Retinal pigment epithelial cell (primary cell): ENCODE results near the gene SH2D5.

Experiments used
- DNase-seq: peaks from one replicate; pipeline ENCODE4 v3.0.0-alpha.2; 2010; ENCODE audit warnings: low read depth
- H3K4me3 ChIP-seq: 2 replicates; pipeline ENCODE4 v1.5.1; 2011; ENCODE audit warnings: mild to moderate bottlenecking, low read length, control low read depth, moderate library complexity
- TF ChIP-seq, protein P1 (sequence below): conservative IDR thresholded peaks from 2 replicates; pipeline ENCODE4 v1.5.1; 2011; ENCODE audit warnings: low read depth, low read length, control low read depth, inconsistent platforms

Gene SH2D5

DNA sequence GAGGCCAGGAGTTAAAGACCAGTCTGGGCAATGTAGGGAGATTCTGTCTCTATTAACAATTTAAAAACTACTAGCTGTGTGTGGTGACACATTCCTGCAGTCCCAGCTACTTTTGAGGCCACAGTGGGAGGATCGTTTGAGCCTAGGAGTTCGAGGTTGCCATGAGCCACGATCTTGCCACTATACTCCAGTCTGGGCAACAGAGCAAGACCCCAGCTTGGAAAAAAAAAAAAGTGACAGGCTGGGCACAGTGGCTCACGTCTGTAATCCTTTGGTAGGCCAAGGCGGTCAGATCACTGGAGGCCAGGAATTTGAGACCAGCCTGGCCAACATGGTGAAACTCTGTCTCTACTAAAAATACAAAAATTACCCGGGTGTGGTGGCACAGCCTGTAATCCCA, 27.8 kb upstream of the SH2D5 start:
- DNase-seq: no peak
- TF ChIP-seq, protein P1, sequence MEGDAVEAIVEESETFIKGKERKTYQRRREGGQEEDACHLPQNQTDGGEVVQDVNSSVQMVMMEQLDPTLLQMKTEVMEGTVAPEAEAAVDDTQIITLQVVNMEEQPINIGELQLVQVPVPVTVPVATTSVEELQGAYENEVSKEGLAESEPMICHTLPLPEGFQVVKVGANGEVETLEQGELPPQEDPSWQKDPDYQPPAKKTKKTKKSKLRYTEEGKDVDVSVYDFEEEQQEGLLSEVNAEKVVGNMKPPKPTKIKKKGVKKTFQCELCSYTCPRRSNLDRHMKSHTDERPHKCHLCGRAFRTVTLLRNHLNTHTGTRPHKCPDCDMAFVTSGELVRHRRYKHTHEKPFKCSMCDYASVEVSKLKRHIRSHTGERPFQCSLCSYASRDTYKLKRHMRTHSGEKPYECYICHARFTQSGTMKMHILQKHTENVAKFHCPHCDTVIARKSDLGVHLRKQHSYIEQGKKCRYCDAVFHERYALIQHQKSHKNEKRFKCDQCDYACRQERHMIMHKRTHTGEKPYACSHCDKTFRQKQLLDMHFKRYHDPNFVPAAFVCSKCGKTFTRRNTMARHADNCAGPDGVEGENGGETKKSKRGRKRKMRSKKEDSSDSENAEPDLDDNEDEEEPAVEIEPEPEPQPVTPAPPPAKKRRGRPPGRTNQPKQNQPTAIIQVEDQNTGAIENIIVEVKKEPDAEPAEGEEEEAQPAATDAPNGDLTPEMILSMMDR: no peak
- H3K4me3 ChIP-seq: no peak overlapping the region

GRCh38 chr1:20753589-20753988, 21.1 kb upstream of the SH2D5 start:
- DNase-seq: no peak
- H3K4me3 ChIP-seq: no peak overlapping the region
- TF ChIP-seq, protein P1: no peak

- no peak overlapping the region for H3K4me3 ChIP-seq
- TF ChIP-seq, protein P1: no peak
- DNase-seq: no peak
Observed at GRCh38 chr1:20751462-20751990, 19.0 kb upstream of the SH2D5 start.

- no peak for DNase-seq
- no peak overlapping the region for H3K4me3 ChIP-seq
- TF ChIP-seq, protein P1: no peak
Observed at GRCh38 chr1:20742671-20743070, 10.2 kb upstream of the SH2D5 start.

DNA sequence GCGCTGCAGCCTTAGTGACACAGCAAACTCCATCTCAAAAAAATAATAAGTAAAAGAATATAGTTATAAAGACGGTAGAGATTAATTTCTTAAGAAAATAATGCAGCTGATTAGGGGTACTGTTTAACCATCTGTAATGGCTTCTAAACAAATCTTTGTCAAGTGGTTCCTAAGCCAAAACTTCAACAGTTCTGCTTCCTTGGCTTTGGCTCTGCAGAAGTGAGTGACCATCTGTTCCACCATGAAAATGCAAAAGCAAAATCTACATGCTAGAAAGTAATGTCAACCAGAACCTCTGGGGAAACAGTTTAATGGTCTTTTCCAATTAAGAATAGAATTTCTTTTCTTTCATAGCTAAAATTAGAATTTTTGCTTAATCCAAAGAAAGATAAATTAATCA, 8.3 kb upstream of the SH2D5 start:
- TF ChIP-seq, protein P1: no peak
- no peak overlapping the region for H3K4me3 ChIP-seq
- no peak for DNase-seq

DNA sequence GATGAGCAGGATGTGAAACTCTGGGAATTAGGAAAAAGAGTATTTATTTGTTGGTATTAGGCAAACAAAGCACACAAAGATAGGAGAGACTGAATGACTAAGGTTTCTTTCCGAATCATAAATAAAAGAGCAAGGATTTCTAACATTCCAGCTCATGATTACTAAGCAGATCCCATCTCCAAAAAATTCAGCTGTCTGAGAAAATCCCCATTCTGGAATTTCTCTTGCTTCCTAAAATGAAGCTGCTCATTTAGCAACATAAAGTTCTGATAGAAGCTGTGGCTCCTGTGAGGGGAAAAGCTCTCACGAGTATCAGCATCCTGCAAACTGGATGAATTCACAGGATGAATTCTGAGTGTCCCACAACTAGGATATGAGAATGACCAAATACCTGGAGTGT, 6.7 kb upstream of the SH2D5 start:
- no peak overlapping the region for H3K4me3 ChIP-seq
- TF ChIP-seq, protein P1: no peak
- DNase-seq: no peak

DNA sequence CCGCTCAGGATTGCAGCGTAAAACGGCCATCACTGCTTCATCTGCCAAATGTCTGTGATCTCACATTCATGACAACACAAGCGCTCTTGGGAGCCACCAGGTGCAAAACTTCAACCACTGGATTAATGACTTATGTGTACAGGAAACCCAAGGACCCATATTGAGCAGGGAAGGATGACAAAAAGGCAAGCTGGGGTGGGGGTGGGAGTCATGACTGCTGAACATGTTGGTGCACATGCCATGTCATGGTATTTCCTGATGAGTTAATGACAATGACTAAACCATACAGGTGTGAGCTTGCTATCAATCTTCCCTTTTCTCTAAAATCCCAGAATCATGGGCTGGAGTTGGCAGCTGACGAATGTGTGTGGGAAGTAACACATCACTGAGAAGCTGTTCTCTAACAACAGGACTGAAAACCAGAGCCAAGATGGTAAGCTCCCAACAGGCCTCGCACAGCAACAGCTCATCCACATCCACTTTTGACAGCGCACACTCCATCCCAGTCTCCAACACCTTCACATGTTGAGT, 3.1 kb upstream of the SH2D5 start:
- no peak overlapping the region for H3K4me3 ChIP-seq
- TF ChIP-seq, protein P1: no peak
- no peak for DNase-seq
